Stimulated activated CD4-positive, alpha-beta T cell treated with anti-CD3 and anti-CD28 coated beads, Interleukin-4, amount 100 ng/mL, for 24 hours (primary cell): ENCODE results near the gene C2CD4C.

ENCODE experiments used
- DNase-seq: peaks from one replicate; pipeline ENCODE4 v3.0.0-alpha.2; 2020

The C2CD4C gene

GRCh38 chr19:379796-380195, 29.2 kb downstream of the C2CD4C start:
- DNase-seq = no peak

GRCh38 chr19:378706-379105, 30.2 kb downstream of the C2CD4C start:
- no peak for DNase-seq

- no peak for DNase-seq
Measured at GRCh38 chr19:377801-378581, 31.0 kb downstream of the C2CD4C start.

GRCh38 chr19:376111-376470, 32.9 kb downstream of the C2CD4C start:
- no peak for DNase-seq

GRCh38 chr19:375395-376110, 33.4 kb downstream of the C2CD4C start:
- no peak for DNase-seq

GRCh38 chr19:374886-375235, 34.1 kb downstream of the C2CD4C start:
- no peak for DNase-seq

GRCh38 chr19:374183-374885, 34.6 kb downstream of the C2CD4C start:
- DNase-seq = no peak

GRCh38 chr19:373391-374182, 35.4 kb downstream of the C2CD4C start:
- no peak for DNase-seq

- no peak for DNase-seq
Measured at GRCh38 chr19:372306-372890, 36.5 kb downstream of the C2CD4C start.

- DNase-seq = no peak
Measured at GRCh38 chr19:371501-372168, 37.3 kb downstream of the C2CD4C start.

GRCh38 chr19:370641-371330, 38.2 kb downstream of the C2CD4C start:
- DNase-seq = no peak

- no peak for DNase-seq
Measured at GRCh38 chr19:369876-370275, 39.1 kb downstream of the C2CD4C start.

GRCh38 chr19:369256-369655, 39.7 kb downstream of the C2CD4C start:
- no peak for DNase-seq

GRCh38 chr19:368630-369024, 40.3 kb downstream of the C2CD4C start:
- DNase-seq = no peak

- DNase-seq = no peak
Measured at GRCh38 chr19:367963-368629, 40.9 kb downstream of the C2CD4C start.

- no peak for DNase-seq
Measured at GRCh38 chr19:367561-367960, 41.4 kb downstream of the C2CD4C start.

GRCh38 chr19:366951-367350, 42.0 kb downstream of the C2CD4C start:
- no peak for DNase-seq

- DNase-seq = no peak
Measured at GRCh38 chr19:366205-366783, 42.7 kb downstream of the C2CD4C start.

GRCh38 chr19:364496-365287, 44.3 kb downstream of the C2CD4C start:
- DNase-seq = no peak

- DNase-seq = no peak
Measured at GRCh38 chr19:362683-363082, 46.3 kb downstream of the C2CD4C start.
